NAMALWA (cell line): ENCODE measurements around the gene SH3BGRL3.
A peak's percentile ranks its signal among the peaks of the same experiment; 100 is the strongest.
"Not testable (repeated sequence)": the region's sequence is repeated elsewhere in the genome, so short reads cannot be mapped to it uniquely, and the experiment has no call there.

ENCODE experiments used
- DNase-seq: peaks from one replicate; pipeline ENCODE4 v3.0.0-alpha.2; 2015; ENCODE audit warnings: low spot score

The SH3BGRL3 gene

DNA sequence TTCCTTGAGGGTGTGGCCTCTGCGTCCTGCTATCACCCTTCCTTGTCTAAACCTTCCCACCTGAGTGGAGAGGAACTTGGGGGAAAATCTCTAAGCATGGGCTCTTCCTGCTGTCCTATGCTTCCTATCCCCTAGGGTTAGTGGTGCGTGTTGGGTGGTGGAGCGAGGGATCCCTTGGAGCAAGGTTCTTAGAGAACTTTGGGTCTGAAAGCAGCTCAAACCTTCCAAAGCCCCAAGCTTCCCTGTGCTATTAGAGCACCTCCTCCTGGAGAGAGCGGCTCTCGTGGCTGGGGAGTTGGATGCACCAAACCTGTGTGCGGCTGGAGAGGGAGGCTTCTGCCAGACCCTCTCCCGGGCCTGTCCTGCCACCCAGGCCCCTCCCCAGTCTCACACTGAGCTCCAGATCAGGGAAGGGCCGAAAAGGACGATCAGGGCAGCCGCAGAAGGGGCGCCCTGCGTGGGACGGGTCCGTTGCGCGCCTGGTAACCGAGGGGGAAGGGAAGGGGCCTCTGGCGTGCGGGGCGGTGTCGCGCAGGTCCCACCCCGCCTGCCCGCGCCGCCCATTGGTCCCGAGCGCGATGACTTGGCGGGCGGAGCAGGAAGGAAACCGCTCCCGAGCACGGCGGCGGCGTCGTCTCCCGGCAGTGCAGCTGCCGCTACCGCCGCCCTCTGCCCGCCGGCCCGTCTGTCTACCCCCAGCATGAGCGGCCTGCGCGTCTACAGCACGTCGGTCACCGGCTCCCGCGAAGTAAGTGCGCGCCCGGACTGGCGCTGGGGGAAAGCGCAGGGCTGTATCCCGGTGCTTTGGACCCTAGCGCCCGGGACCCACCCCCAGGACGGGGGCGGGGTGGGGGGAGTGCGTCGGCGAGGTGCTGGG lies at the start of gene SH3BGRL3:
SH3BGRL3 (plus strand) TSS at position 631 of the 877 bp plus-strand sequence; CDS start at position 701, 70 bp downstream.
- peak; percentile 87 for DNase-seq

DNA sequence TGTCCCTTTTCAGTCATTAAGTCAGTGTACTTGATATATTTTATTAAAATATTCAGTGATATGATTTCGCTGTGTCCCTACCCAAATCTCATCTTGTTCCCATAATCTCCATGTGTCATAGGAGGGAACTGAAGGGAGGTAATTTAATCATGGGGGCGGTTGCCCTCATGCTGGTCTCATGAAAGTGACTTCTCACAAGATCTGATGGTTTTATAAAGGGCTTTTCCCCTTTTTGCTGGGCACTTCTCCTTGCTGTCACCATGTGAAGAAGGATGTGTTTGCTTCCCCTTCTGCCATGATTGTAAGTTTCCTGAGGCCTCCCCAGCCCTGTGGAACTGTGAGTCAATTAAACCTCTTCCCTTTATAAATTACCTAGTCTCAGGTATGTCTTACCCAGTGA lies 49.2 kb upstream of the SH3BGRL3 start:
- DNase-seq: not testable (repeated sequence)

DNA sequence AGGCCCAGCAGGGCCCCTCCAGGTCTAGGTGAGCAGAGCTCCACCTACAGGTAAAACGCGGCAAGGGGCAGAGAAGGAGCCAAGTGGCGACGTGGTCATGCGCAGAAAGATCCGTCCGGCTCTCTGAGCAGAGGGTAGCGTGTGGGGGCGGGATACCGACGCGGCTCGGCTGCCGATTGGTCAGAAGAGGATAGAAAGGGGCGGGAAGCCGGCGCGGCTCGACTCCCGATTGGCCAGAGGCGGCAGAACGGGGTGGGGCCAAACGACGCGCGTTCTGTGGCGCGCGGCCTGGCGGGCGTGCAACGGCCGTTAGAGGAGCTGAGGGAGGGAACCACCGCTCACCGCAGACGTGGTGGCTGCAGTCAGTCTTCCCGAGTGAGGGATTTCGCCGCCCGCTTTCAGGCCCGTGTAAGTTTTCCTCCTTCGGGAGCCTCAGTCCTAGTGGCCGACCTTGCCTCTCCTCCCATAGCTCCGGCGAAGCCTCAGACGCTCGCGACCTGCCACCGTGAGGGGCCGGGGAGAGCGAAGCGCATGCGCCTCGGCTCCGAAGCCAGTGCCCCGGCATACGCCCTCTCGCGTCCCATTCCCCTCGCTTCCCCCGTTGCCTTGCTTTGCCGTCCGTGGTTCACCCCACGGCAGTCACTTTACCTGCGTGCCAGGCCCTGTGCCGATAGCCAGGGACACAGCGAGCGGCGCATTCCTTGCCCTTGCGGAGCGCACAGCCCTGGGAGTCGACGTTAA lies 45.8 kb upstream of the SH3BGRL3 start, which contains the start of gene CEP85:
CEP85 (plus strand) TSS at position 298 of the 741 bp plus-strand sequence. CDS start 5,584 bp downstream, outside the sequence.
- DNase-seq: peak; percentile 98

DNA sequence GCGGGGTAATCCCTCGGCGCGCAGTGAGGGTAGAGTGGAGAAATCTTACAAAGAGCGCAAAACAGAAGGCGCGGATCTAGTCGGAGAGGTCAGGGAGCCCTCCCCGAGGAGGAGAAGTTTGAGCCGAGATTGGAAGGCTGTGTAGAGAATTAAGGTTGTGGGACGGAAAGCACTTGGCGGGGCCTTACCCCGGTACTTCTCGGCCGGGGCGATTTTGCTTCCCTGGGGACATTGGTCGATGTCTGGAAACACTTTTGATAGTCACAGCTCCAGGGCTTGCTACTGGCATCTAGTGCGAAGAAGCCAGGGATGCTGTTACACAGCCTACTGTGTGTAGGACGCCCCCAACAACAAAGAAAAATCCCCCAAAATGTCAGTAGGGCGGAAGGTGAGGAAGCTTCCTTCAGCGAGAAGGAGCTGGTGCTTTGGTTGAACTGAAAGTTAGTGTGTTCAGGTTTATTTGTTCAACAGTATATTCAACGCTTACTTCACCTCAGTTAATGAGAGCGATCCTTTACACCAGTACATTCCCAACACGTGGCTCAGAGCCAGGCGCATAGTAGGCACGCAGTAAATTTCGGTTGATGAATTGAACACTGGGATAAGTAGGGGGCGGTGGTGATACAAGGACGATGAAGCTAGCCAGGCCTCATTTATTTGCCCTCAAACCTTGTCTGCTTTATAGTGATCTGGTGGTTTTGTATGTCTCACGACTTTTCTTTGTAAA lies 45.1 kb upstream of the SH3BGRL3 start:
- peak; percentile 60 for DNase-seq

DNA sequence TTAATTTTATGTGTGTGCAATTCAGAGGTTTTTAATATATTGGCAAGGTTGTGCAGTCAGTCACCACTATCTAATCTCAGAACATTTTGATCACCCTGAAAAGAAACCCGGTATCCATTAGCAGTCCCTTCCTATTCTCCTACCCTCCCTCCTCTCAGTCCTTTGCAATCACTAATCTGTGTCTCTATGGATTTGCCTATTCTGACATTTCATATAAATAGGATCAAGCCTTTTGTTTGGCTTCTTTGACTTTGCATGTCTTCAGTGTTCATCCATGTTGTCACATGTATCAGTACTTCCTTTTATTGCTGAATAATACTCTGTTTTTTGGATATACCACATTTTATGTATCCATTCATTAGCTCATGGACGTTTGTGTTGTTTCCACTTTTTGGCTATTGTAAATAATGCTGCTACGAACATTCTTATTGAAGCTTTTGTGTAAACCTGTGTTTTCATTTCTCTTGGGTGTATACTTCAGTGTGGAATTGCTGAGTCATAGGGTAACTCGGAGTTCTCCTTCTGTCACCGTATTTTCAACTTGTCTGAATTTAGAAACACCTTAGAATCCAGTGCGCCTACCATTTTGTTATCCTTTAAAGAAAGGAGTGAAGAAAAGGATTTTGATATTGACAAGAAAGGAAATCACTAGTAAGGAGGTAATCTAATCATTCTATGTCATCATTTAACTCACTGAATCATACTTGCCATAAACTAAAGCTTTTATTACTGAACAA lies 42.5 kb upstream of the SH3BGRL3 start:
- no peak for DNase-seq

DNA sequence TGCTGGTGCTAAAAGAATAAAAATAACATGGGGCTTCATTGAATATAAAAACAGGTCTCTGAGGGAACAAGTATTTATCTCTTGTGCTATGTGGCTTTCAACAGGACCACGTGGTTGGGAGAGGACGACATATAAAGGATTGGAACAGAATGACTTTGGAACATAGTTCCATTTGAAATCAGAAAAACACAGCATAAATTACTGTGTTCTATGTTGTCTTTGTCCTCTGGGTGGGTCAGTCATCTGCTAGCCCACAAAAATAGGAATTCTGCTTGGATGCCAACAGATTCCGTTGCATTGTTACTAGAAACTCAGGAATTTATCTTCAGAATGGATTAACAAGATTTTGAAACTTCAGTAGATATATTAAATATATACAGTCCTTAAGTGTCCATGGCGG lies 40.0 kb upstream of the SH3BGRL3 start:
- no peak for DNase-seq

DNA sequence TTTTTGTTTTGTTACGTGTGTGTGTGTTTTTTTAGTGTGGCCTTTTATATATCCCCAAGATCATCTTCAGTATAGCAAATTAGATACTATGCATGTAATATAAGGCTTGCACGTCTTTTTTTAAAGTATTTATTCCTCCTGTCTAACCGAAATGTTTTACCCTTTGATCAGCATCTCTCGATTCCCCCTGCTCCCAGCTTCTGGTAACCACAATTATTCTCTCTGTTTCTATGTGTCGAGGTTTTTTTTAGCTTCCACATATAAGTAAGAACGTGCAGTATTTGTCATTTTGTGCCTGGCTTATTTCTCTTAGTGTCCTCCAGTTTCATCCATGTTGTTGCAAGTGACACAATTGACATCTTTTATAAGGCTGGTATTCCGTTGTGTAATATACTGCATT lies 27.2 kb upstream of the SH3BGRL3 start:
- no peak for DNase-seq

DNA sequence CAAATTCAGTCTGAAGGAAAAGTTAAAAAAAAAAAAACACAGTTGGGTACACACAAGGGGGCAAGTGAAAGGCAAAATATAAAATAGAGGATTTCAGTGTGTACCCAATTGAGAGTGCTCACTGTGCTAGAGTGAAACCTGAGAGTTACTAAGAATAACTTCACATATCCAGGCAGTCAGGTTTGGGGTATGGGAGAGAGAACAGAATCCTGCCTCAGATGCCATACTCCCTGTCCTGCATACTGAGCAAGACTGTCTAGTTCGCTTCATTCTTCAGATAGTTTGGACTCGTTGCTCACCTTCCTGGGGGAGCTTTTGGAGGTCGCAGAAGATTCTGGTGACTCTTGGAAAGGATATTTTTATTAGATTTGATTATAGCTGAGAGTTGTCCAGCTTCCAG lies 25.5 kb upstream of the SH3BGRL3 start:
- DNase-seq: no peak

DNA sequence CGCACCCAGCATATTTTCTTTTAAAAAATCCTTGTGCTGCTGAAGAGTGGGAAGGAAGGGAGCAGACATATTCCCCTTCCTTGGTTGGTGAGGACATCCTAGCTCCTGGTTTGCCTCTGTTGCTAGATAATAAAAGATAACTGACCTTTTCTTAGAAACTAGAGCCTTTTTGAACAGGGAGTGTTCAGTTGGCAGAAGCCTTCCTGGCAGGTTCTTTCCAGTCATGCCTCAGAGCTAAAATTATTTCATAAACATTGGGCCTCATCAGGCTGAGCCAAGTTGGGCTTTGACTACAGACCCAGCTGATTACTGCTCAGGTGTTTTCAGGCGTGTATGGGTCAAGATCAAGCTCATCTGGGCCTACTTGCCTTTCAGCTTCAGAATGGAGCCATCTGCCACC lies 22.7 kb upstream of the SH3BGRL3 start:
- no peak for DNase-seq

DNA sequence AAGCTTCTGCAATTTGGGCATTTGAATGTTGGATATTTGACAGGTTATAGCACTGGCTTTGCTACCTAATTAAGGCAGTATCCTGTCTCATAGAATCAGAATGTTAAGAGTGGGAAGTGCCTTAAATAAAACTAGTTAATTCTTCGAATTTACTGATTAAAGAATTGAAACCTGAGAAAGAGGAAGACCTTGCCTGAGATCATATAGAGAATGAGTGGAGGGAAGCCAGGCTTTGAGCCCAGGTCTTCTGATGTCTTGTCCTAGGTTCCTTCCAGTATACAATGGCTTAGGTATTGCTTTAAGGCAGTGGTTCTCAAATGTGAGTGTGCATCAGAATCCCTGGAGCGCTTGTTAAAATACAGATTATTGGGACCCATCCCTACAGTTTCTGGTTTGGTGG lies 20.9 kb upstream of the SH3BGRL3 start:
- DNase-seq: no peak

DNA sequence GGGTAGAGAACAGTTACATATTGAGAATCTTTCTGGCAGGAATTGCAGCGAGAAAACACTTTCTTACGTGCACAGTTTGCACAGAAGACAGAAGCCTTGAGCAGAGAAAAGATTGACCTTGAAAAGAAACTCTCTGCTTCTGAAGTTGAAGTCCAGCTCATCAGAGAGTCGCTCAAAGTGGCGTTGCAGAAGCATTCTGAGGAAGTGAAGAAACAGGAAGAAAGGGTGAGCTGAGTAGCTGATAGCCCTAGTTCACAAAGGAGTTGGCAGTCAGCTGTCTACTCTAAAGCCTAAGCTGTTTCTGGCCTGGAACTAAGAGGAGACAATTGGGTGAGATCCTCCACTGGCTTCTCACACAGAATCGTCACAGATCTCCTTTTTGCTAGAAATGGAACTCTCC lies 20.3 kb upstream of the SH3BGRL3 start:
- DNase-seq: no peak

DNA sequence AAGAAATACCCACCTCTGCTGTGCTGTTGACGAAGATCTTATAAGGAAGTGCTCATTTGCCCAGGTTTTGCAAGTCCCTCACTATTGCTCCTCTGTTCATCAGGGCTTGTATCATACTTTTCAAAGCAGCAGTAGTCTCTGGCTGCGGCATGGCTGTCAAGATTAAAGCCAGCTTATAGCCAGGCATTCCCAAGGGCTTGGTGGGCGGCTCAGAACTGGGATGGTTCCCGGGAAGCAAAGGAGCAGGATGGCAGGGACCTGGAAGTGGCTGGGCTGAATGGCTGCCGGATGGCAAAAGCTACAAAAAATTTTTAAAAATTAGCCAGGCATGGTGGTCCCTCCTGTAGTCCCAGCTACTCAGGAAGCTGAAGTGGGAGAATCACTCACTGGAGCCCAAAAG lies 16.7 kb upstream of the SH3BGRL3 start:
- DNase-seq: no peak

DNA sequence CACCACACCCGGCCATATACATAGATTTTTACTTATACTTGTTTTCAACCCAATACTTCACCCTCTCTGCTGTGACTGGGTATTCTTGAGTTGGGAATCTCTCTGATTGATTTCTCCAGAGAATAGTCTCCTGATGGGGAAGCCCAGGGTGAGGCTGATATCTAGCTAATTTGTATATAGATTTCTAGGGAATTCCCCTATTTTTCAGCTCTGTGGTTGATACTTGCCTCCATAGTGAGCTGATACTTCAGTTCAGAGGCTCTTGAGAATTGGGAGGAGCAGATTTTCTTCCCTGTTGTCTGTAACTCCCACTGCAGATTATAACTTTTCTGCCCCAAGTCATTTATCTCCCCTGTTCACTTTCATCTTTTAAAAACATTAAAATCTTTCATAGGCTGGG lies 14.5 kb upstream of the SH3BGRL3 start:
- no peak for DNase-seq

DNA sequence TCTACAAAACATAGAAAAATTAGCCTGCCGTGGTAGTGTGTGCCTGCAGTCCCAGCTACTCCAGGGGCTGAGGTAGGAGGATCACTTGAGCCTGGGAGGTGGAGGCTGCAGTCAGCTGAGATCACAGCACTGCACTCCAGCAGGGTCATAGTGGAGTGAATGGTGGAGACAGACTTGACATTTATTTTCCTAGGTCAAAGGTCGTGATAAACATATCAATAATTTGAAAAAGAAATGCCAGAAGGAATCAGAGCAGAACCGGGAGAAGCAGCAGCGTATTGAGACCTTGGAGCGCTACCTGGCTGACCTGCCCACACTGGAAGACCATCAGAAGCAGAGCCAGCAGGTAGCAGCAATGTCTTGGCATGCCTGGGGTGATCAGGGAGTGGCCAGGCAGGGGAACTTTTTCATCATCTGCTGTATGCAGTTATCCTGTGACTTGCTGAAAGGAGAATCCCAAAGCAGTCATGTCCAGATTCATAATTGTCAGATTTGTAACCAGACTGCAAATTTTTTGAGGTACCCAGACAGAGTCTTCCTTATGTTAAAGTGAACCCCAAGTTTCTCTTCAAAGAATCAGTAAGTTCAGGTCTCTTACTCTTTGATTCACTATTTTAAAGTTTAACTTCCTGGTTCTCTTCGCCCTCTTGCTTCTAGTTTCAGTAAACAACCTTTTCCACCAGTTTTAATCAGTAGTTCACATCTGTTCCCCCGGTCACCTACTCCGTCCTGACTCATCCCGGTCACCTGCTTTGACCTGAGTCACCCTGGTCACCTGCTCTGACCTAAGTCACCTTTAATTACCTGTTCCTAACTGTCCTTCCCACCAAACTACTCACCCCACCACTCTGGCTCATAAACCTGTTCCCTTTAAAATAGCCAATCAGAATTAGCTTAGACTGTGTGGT lies 11.3 kb upstream of the SH3BGRL3 start:
- DNase-seq: no peak

DNA sequence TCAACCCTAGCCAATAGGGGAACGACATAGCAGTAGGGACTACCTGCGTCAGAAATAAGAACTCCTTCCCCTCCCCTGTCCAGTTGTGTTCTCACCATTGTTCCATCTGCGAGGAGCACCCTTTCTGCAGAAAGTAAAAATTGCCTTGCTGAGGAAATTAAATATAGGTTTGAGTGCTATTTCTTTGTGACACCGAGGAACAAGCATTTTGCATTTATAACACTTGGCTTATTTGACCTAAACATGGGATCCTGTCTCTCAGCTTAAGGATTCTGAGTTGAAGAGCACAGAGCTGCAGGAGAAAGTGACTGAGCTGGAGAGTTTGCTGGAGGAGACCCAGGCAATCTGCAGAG lies 10.7 kb upstream of the SH3BGRL3 start:
- DNase-seq: no peak

DNA sequence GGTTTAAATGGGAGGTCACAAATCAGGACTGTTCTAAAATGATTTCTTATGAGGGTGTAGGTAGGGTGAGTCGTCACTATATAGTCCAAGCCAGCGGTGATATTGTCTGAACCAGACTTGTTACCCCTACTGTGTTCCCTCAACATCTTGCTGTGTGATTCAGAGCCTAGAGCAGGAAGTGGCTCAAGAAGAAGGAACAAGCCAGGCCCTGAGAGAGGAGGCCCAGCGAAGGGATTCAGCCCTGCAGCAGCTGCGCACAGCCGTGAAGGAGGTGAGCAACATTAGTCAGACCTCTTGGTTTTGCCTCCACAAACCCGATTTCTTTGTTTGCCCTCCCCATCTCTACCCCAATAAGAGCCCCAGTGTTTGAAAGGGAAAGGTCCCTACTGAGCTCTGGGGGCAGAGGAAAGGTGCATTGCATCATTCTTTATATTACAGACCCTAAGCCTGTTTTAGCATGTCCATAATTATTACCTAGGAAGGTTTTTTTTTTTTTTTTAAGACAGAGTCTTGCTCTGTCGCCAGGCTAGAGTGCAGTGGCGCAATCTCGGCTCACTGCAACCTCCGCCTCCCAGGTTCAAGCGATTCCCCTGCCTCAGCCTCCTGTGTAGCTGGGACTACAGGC lies 5.0 kb upstream of the SH3BGRL3 start:
- no peak for DNase-seq

DNA sequence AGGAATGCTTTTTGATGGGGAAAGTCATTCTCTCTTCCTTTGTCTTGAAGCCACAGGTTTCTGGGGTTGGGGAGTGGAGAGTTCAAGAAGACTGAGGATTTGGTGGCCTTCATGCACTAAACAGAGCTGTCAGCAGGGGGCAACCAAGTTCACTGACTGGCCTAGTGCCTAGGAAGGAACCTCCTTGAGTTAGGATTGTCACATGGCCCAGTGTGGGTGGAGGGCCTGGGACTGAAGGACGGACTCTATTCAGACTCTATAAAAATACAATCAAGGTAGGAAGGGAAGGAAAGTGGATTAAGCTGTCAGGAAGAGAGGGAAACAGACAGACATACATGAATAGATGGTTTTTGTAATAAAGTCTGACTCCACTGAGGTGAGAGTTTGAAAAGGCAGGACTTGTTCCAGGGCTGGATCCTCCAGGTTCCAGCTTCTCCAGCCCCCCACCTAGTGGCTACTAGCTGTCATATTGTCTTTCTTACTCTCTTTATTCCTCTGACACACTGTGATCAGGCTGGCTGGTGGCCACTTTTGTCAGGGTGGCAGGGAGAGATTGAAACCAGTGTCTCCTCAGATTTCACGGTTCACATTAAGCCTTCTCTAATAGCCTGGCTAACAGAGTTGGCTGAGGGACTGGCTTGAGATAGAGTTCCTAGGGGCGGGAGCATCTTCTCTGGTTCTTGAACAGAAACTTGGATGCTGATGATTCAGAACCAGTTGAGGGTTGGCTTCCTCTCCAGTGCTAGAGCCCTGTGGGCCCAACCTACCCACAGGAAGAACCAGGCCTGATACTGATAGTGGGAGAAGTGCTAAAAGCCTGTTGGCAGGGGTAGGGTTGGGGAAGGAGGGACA lies 4.1 kb upstream of the SH3BGRL3 start:
- DNase-seq: peak; percentile 84

DNA sequence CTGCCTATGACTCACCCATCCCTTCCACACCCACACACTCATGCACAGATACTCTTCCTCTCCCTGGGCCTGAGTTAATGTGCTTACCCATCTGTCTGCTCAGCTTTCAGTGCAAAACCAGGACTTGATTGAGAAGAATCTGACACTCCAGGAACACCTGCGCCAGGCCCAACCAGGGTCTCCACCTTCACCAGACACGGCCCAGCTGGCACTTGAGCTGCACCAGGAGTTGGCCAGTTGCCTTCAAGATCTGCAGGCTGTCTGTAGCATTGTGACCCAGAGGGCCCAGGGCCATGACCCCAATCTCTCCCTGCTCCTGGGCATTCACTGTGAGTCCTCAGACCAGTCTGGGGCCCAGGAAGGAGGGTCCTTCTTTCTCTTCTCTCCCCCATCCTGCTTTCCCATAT lies 3.5 kb upstream of the SH3BGRL3 start:
- DNase-seq: no peak

DNA sequence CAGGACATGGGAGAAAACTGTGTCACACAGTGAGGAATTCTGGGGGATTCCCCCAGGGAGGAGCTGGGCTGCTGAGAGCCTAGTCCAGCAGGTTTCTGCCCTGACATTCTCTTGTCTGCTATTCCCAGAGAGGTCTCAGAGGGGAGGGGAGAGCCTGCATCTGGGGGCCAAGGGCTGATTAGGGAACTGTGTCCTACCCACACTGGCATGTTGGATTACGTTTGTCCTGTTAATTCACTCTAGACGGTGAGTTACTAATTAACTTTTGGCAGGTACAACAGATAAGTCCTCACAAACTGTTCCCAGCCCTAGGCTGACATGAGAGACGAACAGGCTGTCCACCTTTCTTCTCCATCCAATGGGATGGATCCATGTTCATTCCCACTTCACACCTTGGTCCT lies 2.6 kb upstream of the SH3BGRL3 start:
- DNase-seq: no peak
